ENCODE results near the gene LSAMP. TPM values are rescaled to one million over a fixed set of nuclear protein-coding genes. Genes with fewer than 3 reads are reported as not detected.
A peak's percentile ranks its signal among the peaks of the same experiment; 100 is the strongest.

Gene LSAMP
- total RNA-seq, 4 donors from 2014 or later, result 0.30 to 5.5 (median 1.4) TPM

DNA sequence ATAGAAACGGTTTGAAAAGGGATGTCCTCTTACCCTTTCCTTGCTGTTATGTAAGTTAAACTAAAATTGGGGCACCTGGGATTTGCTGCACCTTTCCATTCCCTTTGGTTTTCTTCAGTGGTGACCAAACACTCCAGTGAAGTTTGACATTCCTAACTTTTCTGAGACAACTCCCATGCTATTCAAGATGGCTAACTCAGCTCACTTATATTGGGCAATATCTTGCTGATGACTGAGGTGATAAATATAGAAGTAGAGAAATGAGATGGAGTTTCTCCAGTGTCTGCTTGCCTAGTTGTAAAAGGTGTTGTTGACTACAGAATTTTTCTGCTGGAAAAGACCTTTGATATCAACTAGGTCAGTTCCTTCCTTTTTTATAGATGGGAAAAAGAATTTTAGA lies 530.2 kb downstream of the LSAMP start:
- Histone ChIP-seq H3K27me3 (no peaks in the 10 kb centered on the region), H3K36me3 (no peaks in the 10 kb centered on the region), H3K9me3 (no peaks in the 10 kb centered on the region), H3K27ac (no peak overlapping the region), H3K4me3 (no peak overlapping the region), H3K4me1 (no peaks in the 10 kb centered on the region)
- TF ChIP-seq, protein P1, sequence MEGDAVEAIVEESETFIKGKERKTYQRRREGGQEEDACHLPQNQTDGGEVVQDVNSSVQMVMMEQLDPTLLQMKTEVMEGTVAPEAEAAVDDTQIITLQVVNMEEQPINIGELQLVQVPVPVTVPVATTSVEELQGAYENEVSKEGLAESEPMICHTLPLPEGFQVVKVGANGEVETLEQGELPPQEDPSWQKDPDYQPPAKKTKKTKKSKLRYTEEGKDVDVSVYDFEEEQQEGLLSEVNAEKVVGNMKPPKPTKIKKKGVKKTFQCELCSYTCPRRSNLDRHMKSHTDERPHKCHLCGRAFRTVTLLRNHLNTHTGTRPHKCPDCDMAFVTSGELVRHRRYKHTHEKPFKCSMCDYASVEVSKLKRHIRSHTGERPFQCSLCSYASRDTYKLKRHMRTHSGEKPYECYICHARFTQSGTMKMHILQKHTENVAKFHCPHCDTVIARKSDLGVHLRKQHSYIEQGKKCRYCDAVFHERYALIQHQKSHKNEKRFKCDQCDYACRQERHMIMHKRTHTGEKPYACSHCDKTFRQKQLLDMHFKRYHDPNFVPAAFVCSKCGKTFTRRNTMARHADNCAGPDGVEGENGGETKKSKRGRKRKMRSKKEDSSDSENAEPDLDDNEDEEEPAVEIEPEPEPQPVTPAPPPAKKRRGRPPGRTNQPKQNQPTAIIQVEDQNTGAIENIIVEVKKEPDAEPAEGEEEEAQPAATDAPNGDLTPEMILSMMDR (IDR thresholded peaks at IDR 0.05), result no peak
- no peak for TF ChIP-seq POLR2A (IDR thresholded peaks at IDR 0.05)
- DNase-seq, result no peak
- 73 to 79% methylated on average over 1 of the region's 1 CpG for WGBS, 2 donors
- intact Hi-C loops (cut with DNase I), result no loop called here

DNA sequence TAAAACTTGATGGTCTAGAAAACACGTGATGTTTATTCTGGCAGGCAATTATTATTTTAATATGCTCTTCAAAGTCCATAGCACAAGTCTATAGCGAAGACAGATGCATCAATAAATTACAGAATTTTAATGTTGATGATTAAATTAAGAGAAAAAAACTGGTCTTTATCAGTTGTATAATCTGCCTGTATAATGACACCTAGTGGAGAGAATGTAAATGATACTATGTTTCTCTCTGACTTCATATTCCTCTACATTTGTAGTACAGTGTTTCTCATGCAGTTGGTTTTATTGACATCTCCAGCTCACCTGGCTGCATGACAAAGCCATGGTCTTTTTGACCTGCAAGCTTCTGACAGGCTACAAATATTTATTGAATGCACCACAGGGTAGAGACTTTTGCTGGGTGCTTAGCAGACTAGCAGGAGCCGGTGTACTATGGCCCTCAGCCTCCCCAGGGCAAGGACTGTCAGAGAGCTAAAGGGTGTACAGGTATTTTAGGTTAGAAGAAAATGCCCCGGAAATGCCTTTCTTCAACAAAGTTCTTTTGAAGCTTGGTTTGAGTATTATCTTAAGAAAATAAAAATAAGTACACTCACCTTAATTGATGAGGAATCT lies 532.1 kb downstream of the LSAMP start:
- 56 to 58% methylated on average over 3 to 4 of the region's 4 CpGs for WGBS, 2 donors
- DNase-seq, result no peak
- no peak overlapping the region for H3K4me3 ChIP-seq
- H3K27ac ChIP-seq, result no peak overlapping the region
- no peaks in the 10 kb centered on the region for H3K36me3 ChIP-seq
- no peaks in the 10 kb centered on the region for H3K27me3 ChIP-seq
- H3K9me3 ChIP-seq, result no peaks in the 10 kb centered on the region
- intact Hi-C loops (cut with DNase I), result no loop called here
- no peaks in the 10 kb centered on the region for H3K4me1 ChIP-seq
- TF ChIP-seq, protein P1 (IDR thresholded peaks at IDR 0.05), result peak in 2 of 6 experiments; percentile 24 to 27
- TF ChIP-seq POLR2A (IDR thresholded peaks at IDR 0.05), result no peak

DNA sequence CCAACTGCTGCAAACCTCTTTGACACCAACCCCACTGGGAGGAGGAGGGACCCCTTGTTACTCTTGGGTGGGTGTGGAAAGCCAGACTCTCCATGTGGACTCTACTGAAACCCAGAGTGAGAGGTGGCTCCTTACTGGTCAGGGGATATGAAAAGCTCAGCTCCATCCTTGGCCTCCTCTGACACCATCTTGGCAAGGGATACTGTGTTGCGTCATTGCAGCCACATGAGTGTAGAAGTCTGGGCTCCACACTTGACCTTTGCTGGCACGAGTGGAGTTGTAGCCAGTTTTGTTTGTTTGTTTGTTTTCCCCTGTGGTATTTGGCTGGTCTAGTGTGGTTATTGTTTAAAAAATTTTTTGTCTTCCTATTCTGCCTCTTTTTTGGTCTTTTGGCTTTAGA lies 532.9 kb downstream of the LSAMP start:
- DNase-seq, result no peak

DNA sequence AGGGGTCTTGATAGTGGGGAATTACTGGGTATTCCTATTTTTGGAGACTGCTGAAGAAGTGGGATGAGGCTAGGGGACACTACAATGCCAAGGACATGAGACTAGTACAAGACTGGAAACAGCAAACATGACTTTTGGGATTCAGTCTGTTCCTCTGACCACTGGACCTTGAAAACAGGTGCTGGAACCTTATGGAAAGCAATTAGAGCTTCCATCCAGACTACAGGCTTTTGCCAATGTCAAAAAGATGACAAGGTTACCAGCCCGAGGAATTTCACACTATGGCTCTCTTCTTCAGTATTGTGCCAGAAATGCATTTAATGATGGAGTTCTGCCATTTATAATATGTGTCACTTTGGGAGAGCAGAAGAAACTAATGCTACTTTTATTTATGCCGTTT lies 539.4 kb downstream of the LSAMP start:
- H3K4me1 ChIP-seq, result no peaks in the 10 kb centered on the region
- H3K36me3 ChIP-seq, result no peaks in the 10 kb centered on the region
- H3K27ac ChIP-seq, result no peak overlapping the region
- H3K27me3 ChIP-seq, result no peaks in the 10 kb centered on the region
- DNase-seq, result no peak
- TF ChIP-seq, protein P1 (IDR thresholded peaks at IDR 0.05), result no peak
- TF ChIP-seq POLR2A (IDR thresholded peaks at IDR 0.05), result no peak
- H3K4me3 ChIP-seq, result no peak overlapping the region
- 56 to 81% methylated on average over 2 of the region's 2 CpGs for WGBS, 2 donors
- no peaks in the 10 kb centered on the region for H3K9me3 ChIP-seq
- intact Hi-C loops (cut with DNase I), result no loop called here

More for the DNA sequence above, 532.9 kb downstream of the LSAMP start:
- Histone ChIP-seq H3K27ac (no peak overlapping the region), H3K4me3 (no peak overlapping the region), H3K27me3 (no peaks in the 10 kb centered on the region), H3K36me3 (no peaks in the 10 kb centered on the region), H3K9me3 (no peaks in the 10 kb centered on the region), H3K4me1 (no peaks in the 10 kb centered on the region)
- no peak for TF ChIP-seq POLR2A (IDR thresholded peaks at IDR 0.05)
- TF ChIP-seq, protein P1 (IDR thresholded peaks at IDR 0.05), result no peak
- WGBS, 2 donors, result 29 to 59% methylated on average over 1 to 2 of the region's 2 CpGs
- intact Hi-C loops (cut with DNase I), result no loop called here

DNA sequence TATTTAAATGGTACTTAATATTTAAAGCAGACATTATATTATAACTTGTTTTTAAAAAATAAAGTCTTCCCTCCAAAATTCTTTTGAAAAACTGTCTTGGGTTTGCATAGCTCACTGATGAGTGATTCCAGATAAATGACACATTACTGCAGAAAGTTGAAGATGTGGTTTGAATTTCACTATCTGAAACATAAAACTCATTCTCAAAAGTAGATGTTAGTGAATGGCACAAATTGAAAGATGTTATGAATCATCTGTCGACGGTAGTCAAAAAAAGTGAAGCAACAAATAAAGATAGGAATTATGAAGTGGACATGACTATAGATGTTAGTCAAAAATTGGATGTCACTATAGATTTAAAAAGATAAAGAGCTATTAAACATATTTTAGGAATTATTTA lies 541.4 kb downstream of the LSAMP start:
- H3K9me3 ChIP-seq, result no peaks in the 10 kb centered on the region

More for the DNA sequence above, 541.4 kb downstream of the LSAMP start:
- DNase-seq, result no peak
- intact Hi-C loops (cut with DNase I), result no loop called here
- no peak overlapping the region for H3K4me3 ChIP-seq
- H3K36me3 ChIP-seq, result no peaks in the 10 kb centered on the region
- 67 to 73% methylated on average over 2 of the region's 2 CpGs for WGBS, 2 donors
- H3K27ac ChIP-seq, result no peak overlapping the region
- no peaks in the 10 kb centered on the region for H3K27me3 ChIP-seq
- H3K4me1 ChIP-seq, result no peaks in the 10 kb centered on the region
- TF ChIP-seq, protein P1 (IDR thresholded peaks at IDR 0.05), result no peak

All from esophagus squamous epithelium (tissue), 5 donors.